PC-3 (cell line): ENCODE data around the gene UGT1A5.

Experiments used
- EZH2 ChIP-seq: fragments of 300-600 bp; sonication (generic); IDR thresholded peaks from one replicate; pipeline ENCODE4 v1.6.1; 2017; ENCODE audit warnings: antibody characterized with exemption, mild to moderate bottlenecking, low read length; ENCODE audit not compliant: unreplicated experiment
- EZH2phosphoT487 ChIP-seq: fragments of 300-600 bp; sonication (generic); IDR thresholded peaks from 2 replicates; pipeline ENCODE4 v1.6.1; 2018; ENCODE audit warnings: mild to moderate bottlenecking, antibody characterized with exemption, low read length, borderline replicate concordance
- TF ChIP-seq, protein P1 (sequence below): fragments of 300-600 bp; sonication (generic); conservative IDR thresholded peaks from 2 replicates; pipeline ENCODE4 v1.5.1; 2017; ENCODE audit warnings: antibody characterized with exemption, low read depth, mild to moderate bottlenecking, low read length

DNA sequence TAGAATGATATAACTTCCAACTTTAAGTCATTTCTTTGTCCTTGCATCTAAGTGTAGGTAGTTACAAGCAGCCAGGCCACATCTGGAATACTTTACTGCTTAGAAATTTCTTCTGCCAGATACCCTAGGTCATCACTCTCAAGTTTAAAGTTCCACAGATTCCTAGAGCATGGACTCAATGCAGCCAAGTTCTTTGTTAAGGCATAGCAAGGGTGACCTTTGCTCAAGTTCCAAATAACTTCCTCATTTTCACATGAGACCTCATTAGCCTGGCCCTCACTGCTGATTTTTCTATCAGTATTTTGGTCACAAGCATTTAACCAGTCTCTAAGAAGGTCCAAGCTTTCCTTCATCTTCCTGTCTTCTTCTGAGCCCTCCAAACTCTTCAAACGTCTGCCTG, 48.8 kb upstream of the UGT1A5 start:
- TF ChIP-seq, protein P1, sequence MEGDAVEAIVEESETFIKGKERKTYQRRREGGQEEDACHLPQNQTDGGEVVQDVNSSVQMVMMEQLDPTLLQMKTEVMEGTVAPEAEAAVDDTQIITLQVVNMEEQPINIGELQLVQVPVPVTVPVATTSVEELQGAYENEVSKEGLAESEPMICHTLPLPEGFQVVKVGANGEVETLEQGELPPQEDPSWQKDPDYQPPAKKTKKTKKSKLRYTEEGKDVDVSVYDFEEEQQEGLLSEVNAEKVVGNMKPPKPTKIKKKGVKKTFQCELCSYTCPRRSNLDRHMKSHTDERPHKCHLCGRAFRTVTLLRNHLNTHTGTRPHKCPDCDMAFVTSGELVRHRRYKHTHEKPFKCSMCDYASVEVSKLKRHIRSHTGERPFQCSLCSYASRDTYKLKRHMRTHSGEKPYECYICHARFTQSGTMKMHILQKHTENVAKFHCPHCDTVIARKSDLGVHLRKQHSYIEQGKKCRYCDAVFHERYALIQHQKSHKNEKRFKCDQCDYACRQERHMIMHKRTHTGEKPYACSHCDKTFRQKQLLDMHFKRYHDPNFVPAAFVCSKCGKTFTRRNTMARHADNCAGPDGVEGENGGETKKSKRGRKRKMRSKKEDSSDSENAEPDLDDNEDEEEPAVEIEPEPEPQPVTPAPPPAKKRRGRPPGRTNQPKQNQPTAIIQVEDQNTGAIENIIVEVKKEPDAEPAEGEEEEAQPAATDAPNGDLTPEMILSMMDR, result no peak
- TF ChIP-seq EZH2 (no peak), EZH2phosphoT487 (no peak)
